Mesothelial cell of epicardium (in vitro differentiated cells): ENCODE results near the gene DERL2. TPM values are rescaled to one million over a fixed set of nuclear protein-coding genes. Genes with fewer than 3 reads are reported as not detected.
A peak's percentile ranks its signal among the peaks of the same experiment; 100 is the strongest.

ENCODE experiments used
- DNase-seq, 2 experiments: peaks; one replicate each; pipeline ENCODE4 v3.0.0; 2021; ENCODE audit warnings: low spot score in 2 of 2; ENCODE audit not compliant: unreplicated experiment in 2 of 2
- H3K27ac Mint-ChIP-seq: 2 replicates; pipeline ENCODE4 v1.8.0; 2021; ENCODE audit warnings: mixed read lengths
- H3K27me3 Mint-ChIP-seq: 2 replicates; pipeline ENCODE4 v1.8.0; 2021; ENCODE audit warnings: low read depth, mixed read lengths
- H3K36me3 Mint-ChIP-seq: 2 replicates; pipeline ENCODE4 v1.8.0; 2021; ENCODE audit warnings: mixed read lengths
- H3K4me1 Mint-ChIP-seq: 2 replicates; pipeline ENCODE4 v1.8.0; 2021; ENCODE audit warnings: mixed read lengths
- H3K4me3 Mint-ChIP-seq: 2 replicates; pipeline ENCODE4 v1.8.0; 2021; ENCODE audit warnings: mild to moderate bottlenecking, moderate library complexity, mixed read lengths
- H3K9me3 Mint-ChIP-seq: 2 replicates; pipeline ENCODE4 v1.8.0; 2021; ENCODE audit warnings: mixed read lengths
- total RNA-seq: library from RNA; stranded (reverse); gene quantifications from 3 replicates; pipeline ENCODE4 v1.2.1, GENCODE V29; 2021
- TF ChIP-seq, protein P1 (sequence below): fragments of 200-600 bp; sonication (generic); IDR thresholded peaks from one replicate; pipeline ENCODE4 v1.5.0; 2021; ENCODE audit warnings: antibody characterized with exemption; ENCODE audit not compliant: unreplicated experiment

The DERL2 gene
- total RNA-seq, 1 donor from 2014 or later, result 70.6 TPM

DNA sequence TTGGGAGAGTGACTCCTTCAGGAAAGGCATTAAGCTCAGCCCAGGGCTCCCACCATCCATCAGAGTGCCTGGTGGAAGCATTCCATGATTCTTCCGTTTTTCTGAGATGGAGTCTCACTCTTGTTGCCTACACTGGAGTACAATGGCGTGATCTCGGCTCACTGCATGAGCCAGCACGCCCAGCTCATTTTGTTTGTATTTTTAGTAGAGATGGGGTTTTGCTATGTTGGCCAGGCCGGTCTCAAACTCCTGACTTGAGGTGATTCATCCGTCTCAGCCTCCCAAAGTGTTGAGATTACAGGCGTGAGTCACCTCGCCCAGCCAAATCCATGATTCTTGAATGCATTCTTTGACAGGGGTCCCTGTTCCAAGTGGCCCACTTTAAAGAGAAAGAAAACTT, 23.5 kb upstream of the DERL2 start:
- H3K4me1 Mint-ChIP-seq, result no peaks in the 10 kb centered on the region
- no peak for DNase-seq
- peaks cover 8% of the 10 kb centered on the region for H3K27me3 Mint-ChIP-seq
- no peaks in the 10 kb centered on the region for H3K36me3 Mint-ChIP-seq
- TF ChIP-seq, protein P1, sequence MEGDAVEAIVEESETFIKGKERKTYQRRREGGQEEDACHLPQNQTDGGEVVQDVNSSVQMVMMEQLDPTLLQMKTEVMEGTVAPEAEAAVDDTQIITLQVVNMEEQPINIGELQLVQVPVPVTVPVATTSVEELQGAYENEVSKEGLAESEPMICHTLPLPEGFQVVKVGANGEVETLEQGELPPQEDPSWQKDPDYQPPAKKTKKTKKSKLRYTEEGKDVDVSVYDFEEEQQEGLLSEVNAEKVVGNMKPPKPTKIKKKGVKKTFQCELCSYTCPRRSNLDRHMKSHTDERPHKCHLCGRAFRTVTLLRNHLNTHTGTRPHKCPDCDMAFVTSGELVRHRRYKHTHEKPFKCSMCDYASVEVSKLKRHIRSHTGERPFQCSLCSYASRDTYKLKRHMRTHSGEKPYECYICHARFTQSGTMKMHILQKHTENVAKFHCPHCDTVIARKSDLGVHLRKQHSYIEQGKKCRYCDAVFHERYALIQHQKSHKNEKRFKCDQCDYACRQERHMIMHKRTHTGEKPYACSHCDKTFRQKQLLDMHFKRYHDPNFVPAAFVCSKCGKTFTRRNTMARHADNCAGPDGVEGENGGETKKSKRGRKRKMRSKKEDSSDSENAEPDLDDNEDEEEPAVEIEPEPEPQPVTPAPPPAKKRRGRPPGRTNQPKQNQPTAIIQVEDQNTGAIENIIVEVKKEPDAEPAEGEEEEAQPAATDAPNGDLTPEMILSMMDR, result no peak
- no peak overlapping the region for H3K27ac Mint-ChIP-seq
- H3K9me3 Mint-ChIP-seq, result no peaks in the 10 kb centered on the region
- H3K4me3 Mint-ChIP-seq, result no peak overlapping the region

DNA sequence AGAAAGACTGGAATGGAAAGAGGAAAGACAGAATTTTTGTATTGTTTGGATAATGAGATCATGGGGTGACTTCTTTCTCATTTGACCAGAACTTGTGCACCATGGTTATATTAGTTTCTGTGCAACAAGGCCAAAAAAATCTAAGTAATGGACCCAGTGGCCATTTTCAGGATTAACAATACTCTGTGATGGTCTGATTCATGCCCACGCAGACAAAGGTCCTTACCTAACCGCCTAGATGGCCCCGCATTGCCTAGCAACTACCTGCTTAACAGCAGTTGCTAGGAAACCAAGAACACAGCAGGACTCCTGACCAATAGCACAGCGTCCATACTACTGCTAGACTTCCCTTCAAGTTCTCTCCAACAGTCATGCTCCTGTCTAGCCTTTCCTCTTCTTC, 22.8 kb upstream of the DERL2 start:
- H3K4me3 Mint-ChIP-seq, result no peak overlapping the region
- no peaks in the 10 kb centered on the region for H3K36me3 Mint-ChIP-seq
- no peak overlapping the region for H3K27ac Mint-ChIP-seq
- no peak for DNase-seq
- TF ChIP-seq, protein P1, result no peak
- H3K4me1 Mint-ChIP-seq, result no peaks in the 10 kb centered on the region
- H3K9me3 Mint-ChIP-seq, result no peaks in the 10 kb centered on the region
- peaks cover 6% of the 10 kb centered on the region for H3K27me3 Mint-ChIP-seq

DNA sequence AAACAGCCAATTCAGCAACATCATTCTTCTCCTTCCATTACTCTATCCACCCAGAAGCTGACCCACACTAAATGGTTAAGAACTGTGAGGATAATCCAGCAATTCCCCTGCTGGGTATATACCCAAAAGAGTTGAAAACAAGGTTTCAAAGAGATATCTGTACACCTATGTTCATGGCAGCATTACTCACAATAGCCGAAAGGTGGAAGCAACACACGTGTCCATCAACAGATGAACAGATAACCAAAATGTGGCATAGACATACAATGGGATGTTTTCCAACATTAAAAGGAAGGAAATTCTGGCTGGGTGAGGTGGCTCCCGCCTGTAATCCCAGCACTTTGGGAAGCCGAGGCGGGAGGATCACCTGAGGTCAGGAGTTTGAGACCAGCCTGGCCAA, 20.3 kb upstream of the DERL2 start:
- H3K9me3 Mint-ChIP-seq, result no peaks in the 10 kb centered on the region
- no peak overlapping the region for H3K4me3 Mint-ChIP-seq
- no peak overlapping the region for H3K27ac Mint-ChIP-seq
- peaks cover 4% of the 10 kb centered on the region for H3K4me1 Mint-ChIP-seq
- DNase-seq, result no peak
- TF ChIP-seq, protein P1, result no peak
- H3K27me3 Mint-ChIP-seq, result peaks cover 2% of the 10 kb centered on the region
- H3K36me3 Mint-ChIP-seq, result no peaks in the 10 kb centered on the region

DNA sequence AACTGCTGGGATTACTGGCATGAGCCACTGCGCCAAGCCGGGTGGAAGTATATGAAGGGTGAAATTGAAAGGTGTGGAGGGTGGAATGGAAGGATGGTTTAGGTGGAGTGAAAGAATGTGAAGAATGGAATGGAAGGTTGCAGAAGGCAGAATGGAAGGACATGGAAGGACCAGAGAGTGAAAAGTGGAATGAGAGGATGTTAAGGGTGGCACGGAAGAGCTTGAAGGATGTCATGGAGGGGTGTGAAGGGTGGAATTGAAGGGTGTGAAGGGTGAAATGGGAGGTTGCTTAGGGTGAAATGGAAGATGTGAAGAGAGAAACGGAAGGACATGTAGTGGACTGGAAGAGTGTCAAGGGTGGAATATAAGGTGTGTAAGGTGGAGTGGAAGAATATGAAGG, 16.6 kb upstream of the DERL2 start:
- H3K36me3 Mint-ChIP-seq, result peaks cover 9% of the 10 kb centered on the region
- no peak overlapping the region for H3K27ac Mint-ChIP-seq
- TF ChIP-seq, protein P1, result no peak
- peaks cover 5% of the 10 kb centered on the region for H3K27me3 Mint-ChIP-seq
- no peak for DNase-seq
- peaks cover 4% of the 10 kb centered on the region for H3K9me3 Mint-ChIP-seq
- no peak overlapping the region for H3K4me3 Mint-ChIP-seq
- H3K4me1 Mint-ChIP-seq, result peaks cover 22% of the 10 kb centered on the region

DNA sequence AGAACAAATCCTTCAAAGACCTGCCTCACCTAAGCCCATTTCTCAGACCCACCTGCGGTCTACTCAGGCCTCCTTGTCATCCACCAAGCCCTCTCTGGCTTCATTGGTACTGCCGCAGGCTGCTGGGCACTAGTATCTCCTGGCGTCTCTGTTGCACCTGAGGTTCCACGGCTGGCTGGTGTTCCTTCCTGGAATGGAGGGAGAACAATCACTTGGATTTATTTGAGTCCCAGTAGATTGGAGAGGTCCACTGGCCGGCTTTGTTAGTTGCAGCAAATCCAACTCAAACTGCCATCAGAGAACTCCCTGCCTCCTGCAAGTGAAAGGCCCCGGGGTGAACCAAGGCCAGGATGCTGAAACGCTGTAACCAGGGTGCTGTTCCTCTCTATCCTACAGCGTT, 15.7 kb upstream of the DERL2 start:
- peaks cover 4% of the 10 kb centered on the region for H3K9me3 Mint-ChIP-seq
- TF ChIP-seq, protein P1, result no peak
- peak overlapping the region; percentile 97 for H3K4me3 Mint-ChIP-seq
- H3K36me3 Mint-ChIP-seq, result peaks cover 11% of the 10 kb centered on the region
- H3K27me3 Mint-ChIP-seq, result peaks cover 8% of the 10 kb centered on the region
- H3K27ac Mint-ChIP-seq, result peak overlapping the region; percentile 55
- peaks cover 22% of the 10 kb centered on the region for H3K4me1 Mint-ChIP-seq
- no peak for DNase-seq
